HS-5 (cell line): Measurements from ENCODE around the gene PLAU.
"Not testable (repeated sequence)": the region's sequence is repeated elsewhere in the genome, so short reads cannot be mapped to it uniquely, and the experiment has no call there.

Experiments
- DNase-seq: peaks from one replicate; pipeline ENCODE4 v3.0.0-alpha.2; 2012; ENCODE audit warnings: low read depth

Gene PLAU

DNA sequence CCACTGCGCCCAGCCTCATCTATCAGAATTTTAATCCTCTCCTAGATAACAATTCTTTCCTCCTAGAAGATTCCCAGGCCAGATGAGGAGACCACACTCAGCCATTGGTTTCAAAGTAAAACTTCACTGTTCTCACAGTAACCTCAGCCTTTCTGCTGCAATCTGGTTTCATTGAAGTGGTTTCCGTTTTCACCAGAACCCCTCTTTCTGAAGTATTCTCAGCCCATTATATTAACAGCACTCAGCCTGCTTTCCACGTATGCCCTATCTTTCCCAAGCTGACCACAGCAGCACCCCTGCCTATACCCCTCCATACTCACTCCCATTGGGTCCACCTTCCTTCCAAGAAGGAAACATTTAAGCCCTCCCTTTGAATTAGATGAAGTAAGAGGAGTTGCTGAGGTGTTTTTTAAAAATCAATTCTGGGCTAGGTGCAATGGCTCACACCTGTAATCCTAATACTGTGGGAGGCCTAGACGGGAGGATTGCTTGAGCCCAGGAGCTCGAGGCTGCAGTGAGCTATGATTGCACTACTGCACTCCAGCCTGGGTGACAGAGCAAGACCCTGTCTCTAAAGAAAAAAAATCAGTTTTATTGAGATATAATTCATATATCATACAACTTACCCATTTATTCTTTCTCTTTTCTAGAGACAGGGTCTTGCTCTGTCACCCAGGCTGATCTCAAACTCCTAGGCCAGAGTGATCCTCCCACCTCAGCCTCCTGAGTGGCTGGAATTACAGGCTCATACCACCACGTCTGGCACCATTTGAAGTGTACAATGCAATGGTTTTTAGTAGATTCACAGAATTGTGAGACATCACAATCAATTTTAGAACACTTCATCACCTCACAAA is 11.3 kb downstream of the PLAU start:
- DNase-seq = no peak

DNA sequence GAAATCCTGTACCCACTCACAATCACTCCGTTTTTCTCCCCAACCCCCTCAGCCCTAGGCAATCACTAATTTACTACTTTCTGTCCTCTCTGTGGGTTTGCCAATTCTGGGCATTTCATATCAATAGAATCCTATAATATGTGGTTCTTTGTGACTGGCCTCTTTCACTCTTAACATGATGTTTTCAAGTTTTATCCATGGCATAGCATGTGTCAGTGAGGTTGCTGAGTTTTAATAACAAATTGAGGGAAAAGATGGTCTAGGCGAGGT is 11.9 kb downstream of the PLAU start:
- no peak for DNase-seq

DNA sequence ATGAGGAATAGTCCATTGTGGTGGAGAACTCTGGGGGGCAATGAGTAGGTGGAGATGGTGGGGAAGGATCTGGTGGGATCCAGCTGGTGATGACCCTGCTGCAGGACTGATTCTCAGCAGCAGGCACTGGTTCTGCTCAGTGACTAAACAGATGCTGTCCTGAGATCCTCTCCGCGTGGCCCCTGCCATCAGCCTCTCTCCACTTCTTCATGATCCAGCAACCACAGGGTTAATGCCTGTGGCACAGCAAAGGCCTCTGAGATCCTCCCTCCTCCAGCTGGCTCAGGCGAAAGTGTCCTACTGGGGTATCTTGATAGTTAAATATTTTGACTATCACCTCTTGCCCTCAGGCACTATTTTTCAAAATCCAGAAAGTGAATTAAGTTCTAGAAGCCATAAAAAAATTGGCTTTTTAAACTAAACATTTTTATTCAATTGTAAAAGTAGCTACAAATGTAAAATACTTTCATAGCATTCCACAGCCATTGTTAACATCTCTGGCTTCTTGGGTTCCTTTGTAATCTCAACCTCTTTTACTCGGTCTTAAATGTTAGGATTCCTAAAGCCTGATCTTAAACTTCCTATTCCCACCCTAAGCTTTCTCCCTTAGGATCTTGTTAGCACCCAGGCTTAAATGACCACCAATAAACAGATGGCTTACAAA is 13.1 kb downstream of the PLAU start:
- DNase-seq = no peak

DNA sequence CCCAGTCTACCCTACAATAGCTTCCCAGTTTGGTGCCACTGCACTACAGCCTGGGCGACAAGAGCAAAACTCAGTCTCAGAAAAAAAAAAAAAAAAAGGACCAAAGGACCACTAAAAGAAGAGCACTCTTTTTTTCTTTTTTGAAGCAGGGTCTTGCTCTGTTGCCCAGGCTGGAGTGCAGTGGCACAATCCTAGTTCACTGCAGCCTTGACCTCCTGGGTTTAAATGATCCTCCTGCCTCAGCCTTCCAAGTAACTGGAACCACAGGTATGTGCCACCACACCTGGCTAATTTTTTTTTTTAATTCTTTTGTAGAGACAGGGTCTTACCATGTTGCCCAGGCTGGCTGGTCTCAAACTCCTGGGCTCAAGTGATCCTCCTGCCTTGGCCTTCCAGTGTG is 14.0 kb downstream of the PLAU start:
- no peak for DNase-seq

DNA sequence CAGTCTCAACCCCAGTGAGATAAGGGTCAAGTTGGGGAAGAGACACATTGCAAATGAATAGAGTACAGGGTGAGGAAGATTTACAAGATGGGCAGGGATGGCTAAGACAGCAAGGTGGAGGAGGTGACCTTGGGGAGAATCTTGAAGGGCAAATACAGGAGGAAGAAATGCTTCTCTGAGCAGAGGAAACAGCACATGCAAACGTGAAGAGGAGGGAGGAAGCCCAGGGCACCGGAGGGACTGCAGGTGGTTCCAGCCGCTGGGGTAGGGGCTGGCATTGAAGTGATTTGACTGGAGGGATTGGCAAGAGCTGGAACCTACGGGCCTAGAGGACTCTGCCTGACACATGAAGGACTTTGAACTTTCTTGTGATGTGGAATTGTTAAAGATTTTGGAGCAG is 14.6 kb downstream of the PLAU start:
- no peak for DNase-seq

DNA sequence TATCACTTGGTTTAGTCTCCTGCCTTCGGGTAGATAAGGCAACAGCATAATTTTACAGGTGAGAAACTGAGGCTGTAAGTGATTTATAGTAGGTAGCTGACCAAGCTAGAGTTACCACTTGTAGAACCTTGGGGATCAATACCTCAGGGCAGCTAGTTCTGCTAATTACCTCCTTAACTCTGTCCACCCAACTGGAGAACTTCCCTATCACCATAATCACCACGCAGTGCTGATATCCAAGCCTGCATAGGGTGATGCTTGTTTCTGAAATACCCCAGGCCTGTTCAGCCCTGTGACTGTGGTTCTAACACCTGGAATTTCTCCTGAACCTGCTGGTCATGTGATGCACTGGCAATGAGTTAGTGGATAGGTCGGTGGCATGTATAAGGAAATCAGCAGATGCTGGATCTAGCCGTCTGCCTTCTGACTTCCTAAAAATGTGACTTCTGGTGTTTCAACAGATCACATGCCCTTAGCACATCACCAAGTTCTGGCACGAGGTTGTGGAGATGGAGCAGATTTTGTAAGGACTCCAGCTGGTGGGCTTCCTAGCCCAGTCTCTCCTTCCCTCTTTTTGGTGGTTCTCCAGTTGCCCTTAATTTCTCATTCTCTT is 15.3 kb downstream of the PLAU start:
- DNase-seq = no peak

DNA sequence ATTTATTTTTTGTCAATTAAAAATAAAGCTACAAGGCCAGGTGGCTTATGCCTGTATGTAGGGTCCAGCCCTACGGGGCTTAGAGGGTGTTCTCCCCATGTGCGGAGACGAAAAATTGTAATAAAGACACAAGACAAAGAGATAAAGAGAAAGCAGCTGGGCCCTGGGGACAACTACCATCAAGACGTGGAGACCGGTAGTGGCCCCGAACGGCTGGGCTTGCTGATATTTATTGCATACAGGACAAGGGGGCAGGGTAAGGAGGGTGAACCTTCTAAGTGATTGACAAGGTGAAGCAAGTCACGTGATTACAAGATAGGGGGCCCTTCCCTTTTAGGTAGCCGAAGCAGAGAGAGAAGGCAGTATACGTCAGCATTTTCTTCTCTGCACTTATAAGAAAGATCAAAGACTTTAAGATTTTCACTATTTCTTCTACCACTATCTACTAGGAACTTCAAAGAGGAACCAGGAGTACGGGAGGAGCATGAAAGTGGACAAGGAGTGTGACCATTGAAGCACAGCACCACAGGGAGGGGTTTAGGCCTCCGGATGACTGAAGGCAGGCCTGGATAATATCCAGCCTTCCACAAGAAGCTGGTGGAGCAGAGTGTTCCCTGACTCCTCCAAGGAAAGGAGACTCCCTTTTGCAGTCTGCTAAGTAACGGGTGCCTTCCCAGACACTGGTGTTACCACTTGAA is 19.8 kb downstream of the PLAU start:
- not testable (repeated sequence) for DNase-seq

DNA sequence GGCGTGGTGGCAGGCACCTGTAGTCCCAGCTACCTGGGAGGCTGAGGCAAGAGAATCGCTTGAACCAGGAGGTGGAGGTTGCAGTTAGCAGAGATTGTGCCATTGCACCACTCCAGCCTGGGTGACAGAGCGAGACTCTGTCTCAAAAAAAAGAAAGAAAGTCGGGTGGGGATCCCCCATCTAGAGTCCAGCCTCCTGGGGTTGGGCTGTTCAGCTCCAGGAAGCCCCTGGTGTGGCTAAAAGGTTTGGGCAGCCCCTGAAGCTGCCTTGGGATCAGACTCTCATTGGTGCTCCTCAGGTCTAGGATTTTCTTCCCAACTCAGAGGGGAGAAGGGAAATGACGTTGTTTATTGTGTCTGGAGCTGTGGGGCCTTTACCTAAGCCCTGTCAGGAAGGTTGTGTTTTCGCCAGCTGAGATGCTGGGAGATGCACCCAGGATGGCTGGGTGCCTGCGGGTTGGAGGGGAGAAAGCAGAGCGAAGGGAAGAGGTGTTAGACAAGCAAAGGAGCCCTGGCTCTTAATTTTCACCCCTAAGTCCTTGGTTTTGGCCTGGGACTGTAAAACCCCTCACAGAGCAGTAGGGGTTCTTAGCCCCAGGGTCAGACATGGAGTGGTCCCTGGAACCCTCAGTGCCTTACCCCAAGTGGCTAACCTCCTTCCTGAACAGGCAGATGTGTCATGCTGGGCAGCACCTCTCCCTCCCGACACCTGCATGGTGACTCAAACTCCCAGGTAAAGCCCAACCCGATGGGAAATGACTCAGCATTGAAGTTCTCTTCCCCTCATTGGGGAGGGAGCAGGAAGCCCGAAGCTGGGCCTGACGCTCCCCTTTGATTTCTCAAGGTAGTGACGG is 21.1 kb downstream of the PLAU start:
- DNase-seq = no peak

DNA sequence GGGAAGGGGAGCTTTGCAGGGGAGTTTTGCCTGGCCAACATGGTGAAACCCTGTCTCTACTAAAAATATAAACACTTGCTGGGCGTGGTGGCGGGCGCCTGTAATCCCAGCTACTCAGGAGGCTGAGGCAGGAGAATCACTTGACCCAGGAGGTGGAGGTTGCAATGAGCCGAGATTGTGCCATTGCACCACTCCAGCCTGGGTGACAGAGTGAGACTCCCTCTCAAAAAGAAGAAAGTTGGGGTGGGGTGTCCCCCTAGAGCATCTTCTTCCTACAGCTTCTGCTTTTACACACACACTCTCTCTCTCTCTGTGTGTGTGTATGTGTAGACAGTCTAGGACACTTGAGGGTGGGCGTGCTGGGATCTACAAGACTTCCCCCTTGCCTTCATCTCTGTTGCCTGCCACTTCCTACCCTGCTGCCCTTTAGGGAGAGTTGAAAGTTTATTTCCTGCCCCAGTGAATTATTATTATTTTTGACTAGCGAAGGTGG is 21.7 kb downstream of the PLAU start:
- DNase-seq = no peak

DNA sequence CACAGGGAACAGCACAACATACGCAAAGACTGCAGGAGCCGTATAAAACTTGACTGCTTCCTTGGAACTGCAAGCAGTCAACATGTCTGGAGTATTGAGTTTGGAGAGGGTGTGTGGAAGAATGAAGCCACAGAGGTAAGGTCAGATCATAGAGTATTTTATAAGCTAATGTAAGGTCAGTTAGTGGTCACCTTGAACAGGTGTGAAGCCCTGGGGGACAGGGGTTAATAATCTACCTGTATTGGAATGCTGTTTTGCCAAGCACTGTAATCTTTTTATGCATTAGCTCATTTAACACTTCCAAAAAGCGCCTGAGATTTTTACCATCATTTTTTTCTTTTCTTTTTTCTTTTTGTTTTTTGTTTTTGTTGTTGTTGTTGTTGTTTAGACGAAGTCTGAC is 23.1 kb downstream of the PLAU start:
- no peak for DNase-seq

DNA sequence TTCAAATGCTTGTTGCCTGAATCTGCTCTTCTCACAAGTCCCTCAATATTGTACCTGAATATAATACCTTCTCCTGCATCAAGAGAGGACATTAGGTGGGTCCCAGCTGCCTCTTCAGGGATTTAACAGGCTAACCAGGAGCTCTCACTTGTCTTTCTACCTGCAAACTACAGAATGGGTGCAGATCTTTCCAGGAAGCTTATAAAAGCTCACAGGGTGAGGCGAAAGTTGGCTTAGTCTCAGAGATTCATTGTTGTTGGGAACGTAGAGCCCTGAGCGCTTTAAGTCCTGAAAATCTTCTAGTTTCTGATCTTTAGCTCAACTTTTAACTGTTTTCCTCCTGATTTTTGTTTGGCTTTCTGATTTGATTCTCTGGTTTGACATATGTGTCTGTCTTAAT is 25.0 kb downstream of the PLAU start:
- DNase-seq = no peak

DNA sequence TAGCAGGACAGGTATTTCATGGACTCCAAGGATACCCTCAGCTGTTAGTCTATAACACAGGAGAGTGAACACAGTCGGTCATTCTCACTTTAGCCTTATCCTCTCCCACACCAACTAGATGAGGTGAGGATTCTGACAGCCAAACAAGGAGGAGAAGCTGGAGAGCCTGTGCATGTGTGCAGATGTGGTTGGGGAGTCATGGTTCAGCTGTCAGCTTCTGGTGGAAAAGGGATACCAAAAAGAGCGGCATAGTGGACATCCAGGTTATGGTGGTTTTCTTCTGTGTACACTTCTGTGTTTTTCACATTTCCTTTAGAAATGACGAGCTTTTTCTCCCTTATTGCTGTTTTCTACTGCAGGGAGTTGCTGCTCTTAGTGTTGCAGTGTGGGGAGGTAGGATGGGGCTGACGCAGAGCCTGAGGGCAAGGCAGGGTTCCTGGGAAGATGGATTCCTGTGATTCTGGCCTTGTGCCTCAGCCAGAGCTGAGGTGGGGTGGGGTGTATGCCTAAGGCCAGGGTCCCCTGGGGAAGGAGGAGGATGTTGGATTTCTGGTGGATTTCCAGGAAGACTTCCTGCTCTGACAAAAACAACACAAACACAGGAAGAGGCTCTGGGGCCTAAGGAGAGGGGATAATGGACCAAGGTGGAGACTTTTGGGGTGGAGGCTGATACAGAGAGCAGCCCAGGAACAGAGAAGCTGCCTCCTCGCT is 26.6 kb downstream of the PLAU start:
- no peak for DNase-seq

DNA sequence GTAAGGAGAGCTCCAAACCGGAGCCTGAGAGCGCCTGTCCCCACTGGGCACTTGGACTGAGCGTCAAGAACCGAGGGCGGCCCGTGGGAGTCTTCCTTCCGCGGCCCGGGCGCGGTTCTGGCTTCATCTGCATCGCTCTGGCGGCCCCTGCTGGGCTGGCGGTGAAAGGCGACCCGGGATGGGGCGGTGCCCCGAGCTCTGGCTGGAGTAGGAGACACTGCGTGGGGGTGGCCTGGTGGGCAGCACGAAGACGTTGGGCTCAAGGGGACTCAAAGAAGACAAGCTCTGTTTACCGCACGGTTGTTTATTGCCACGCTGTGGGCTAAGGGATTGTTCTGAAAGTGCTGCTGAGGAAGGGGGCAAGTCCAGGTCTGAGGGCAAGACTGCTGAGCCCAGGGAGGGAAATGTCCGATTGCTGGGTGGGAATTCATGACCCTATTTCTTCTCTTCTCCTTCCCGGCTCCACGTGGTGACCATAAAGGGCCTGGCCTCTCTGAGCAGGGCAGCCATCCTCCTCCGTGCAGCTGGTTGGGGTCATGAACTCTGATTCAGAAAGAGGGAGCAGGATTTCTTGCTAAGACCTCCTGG is 29.8 kb downstream of the PLAU start:
- no peak for DNase-seq

DNA sequence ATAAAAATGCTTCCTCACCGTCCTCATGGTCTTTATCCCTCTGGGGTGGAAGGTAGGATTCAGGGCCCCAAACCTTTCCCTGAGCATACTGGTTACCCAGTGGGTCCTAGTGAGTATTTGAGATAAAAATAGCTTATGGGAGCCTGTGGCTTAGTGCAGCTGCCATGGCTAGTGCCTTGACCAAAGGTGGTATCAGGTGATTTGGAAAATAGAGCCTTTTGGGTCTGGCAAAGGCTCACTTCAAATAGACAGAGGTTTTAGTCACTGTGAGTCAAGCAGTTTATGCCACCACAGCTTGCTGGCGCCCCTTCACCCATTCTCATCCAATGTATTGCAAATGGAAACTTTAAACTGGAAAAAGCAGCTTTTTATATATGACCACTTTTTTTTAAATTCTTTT is 30.4 kb downstream of the PLAU start:
- no peak for DNase-seq

DNA sequence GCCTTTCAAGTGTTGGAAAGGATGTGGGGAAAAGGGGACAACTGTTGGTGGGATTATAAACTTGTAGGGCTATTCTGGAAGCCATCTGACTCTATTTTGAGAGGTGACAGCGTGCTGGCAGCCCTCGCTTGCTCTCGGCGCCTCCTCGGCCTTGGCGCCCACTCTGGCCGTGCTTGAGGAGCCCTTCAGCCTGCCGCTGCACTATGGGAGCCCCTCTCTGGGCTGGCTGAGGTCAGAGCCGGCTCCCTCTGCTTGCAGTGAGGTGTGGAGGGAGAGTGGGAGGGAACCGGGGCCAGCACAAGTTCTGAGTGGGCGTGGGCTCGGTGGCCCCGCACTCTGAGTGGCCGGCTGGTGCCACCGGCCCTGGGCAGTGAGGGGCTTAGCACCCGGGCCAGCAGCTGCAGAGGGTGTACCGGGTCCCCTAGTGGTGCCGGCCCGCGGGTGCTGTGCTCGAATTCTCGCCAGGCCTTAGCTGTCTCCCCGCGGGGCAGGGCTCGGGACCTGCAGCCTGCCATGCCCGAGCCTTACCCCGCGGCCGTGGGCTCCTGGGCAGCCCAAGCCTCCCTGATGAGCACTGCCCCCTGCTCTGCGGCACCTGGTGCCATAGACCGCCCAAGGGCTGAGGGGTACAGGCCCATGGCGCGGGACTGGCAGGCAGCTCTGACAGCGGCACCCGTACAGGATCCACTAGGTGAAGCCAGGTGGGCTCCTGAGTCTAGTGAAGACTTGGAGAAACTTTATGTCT is 33.6 kb downstream of the PLAU start:
- no peak for DNase-seq

DNA sequence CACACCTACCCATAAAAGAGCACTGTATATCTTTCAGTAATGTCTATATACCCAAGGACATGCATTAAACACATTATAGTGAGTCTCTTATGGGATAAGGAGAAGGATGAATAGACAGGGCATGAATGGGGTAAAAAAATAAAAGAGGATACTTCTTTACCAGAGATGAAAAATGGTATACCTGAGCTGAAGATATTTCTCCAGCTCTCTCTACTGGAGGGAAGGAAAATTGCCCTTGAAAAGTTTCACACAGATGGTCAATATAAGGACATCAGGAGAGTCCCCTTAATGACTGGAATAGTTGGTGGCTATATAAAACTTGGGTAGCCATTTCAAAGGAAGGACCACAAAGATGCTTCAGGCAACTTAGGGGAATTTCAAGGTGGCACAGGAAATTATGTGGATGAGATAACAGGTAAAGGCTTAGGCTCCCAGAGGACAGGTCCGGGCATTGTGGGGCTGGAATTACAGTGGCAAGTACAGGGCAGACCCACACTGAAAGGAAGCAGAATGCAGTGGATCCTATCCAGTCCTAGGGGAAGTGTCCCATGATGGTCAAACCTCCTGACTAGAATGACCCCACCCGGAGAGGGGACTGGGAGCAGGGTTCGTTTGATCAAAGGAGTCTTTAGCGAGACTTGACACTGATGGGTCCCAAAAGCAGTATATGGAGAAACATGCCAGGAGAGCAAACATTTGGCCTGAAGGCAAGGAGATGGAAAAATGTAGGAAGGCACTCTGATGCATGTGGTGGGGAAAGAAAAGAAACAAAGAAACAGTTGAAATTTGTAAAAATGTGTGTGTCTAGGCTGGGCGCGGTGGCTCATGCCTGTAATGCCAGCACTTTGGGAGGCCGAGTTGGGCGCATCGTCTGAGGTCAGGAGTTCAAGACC is 35.6 kb downstream of the PLAU start:
- no peak for DNase-seq

DNA sequence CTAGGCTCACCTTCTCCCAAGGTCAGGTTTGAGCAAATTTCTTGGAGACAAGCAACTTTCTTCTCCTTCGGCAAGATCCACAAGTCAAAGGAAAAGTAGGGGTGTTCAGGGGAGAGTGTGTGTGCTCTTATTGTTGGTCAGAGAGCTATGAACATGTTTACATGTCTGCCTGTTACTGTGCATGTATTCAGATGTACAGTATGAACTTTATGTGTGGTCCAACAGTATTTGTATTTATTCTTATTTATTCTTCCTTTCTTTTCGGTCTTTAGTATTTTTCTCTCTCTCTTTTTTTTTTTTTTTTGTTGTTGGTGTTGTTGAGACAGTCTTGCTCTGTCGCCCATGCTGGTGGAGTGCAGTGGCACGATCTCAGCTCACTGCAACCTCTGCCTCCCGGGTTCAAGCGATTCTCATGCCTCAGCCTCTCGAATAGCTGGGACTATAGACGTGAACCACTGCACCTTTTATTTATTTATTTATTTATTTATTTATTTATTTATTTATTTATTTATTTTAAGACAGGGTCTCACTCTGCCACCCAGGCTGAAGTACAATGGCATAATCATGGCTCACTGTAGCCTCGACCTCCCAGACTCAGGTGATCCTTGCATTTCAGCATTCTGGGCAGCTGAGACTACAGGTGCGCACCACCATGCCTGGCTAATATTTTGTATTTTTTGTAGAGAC is 38.2 kb downstream of the PLAU start:
- no peak for DNase-seq

DNA sequence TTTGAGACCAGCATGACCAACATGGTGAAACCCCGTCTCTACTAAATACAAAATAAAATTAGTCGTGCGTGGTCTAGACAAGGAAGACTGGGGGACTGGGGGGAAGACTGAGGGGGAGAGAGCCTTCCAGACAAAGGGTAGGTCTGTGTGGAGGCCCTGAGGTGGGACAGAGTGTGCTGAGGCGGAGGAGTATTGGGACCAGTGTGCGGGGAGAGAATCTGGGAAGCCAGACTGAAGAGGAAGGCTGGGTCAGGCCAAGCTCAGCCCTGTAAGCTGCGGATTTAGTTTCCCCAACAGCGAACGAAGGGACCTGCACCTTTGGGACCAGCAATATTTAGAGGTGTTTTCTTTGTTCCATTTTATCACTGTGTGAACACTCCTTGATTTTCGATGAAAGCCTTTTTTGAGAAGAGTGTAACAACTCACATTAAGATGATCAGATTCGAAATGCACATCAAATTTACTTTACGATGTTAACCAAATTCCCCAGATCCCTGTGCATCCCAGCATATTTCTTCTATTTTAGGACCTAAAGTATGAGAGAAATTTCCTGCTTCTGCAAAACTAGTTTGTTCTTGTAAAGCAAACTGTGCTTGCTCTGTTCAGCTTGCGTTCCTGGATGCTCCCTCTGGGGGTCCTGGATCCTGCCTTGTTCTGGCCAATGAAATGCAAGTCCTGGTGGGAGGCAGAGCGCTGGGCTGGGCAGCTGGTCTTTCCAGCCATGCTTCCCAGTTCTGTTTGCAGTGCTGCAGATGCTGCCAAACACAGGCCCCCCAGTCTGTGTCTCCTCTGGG is 39.4 kb downstream of the PLAU start:
- DNase-seq = no peak
